Activated CD8-positive, alpha-beta memory T cell treated with anti-CD3 and anti-CD28 coated beads, Interleukin-2, amount 50 U/mL, for 1 hour (primary cell): ENCODE results near the gene EIF4E1B.

Experiments used
- DNase-seq: peaks from one replicate; pipeline ENCODE4 v3.0.0-alpha.2; 2020; ENCODE audit errors: extremely low read depth

The EIF4E1B gene

DNA sequence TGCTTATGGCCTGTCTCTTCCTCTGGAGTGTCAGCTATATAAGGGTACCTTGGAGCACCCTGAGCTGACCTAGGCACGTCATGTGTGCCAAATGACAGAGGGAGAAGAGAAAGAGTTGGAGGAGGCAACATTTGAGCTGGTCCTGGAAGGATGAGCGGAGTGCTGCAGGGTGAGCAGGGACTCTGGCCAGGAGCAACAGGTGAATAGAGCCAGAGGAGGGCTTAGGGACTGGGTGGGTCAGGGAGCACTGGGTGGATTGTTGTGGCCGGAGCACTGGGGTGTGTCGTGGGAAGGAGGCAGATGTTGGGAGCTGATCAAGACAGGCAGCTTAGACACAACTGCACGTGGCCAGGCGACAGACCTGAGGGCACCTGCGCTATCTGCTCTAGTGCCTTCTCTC is 60.4 kb downstream of the EIF4E1B start:
- DNase-seq, result no peak

GRCh38 chr5:176691524-176691923 is 61.0 kb downstream of the EIF4E1B start:
- DNase-seq, result no peak

- DNase-seq, result no peak
These were observed 61.9 kb downstream of the EIF4E1B start for GRCh38 chr5:176692326-176692725.

GRCh38 chr5:176692839-176693476 is 62.5 kb downstream of the EIF4E1B start:
- DNase-seq, result no peak

DNA sequence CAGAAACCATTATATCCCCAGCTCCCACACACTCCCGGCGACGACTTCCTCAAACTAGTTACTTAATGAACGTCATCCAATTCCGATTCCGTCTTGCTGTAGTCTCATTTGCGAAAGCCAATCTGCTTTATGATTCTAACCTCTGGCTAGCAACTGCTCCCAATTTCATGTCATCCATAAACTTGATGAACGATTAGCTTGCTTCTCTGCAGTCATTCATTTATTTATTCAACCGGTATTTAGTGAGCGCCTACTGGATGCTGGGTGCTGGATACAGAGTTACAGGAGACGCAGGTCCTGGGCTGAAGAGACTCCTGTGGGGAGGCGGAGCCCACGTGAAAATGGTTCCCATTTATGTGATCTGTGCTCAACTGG is 63.0 kb downstream of the EIF4E1B start:
- no peak for DNase-seq

DNA sequence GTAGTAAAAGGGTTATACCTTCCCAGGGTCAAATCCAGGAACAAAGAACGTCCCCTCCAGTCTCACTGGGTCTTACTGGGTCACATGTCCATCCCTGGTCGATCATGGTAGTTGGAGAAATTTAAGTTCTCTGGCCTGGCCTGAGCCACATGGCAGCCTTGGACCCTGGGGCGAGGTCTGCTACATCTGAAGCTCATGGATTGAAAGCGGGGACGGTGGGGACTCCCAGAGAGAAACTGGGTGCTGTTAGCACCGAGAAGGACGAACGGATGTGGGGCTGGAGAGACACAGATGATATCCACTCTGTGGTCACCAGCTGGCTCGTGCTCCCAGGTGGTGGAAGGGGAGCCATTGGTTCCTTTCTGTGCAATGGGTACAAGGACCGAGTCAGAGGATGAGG is 63.7 kb downstream of the EIF4E1B start:
- no peak for DNase-seq

DNA sequence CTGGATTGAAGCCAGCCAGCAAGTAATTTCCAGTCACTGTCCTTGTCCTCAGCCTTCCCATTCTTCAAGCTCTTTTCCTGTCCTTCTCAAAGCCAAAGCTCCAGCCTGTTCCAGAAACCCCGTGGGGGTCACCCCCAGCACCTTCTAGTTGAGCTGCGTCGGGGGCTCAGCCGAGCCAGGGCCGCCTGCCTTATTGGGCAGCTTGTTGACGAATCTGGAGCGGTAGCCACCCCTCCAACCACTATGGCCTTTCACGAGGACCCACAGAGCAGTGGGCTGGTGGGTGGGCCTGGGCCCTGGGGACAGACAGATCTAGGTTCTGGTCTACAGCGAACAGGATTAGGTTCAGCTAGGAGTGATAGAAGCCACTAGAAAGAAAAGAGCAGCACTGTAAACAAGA is 64.2 kb downstream of the EIF4E1B start:
- DNase-seq, result no peak

- no peak for DNase-seq
These were observed 64.6 kb downstream of the EIF4E1B start for GRCh38 chr5:176695073-176695472.
